H1 (cell line): ENCODE results near the gene PASK. TPM values are rescaled to one million over a fixed set of nuclear protein-coding genes. Genes with fewer than 3 reads are reported as not detected.

Experiments
- CHD7 ChIP-seq: fragments of 300-600 bp; sonication (generic); IDR thresholded peaks from 2 replicates; pipeline ENCODE4 v1.7.1; 2012; ENCODE audit warnings: low read length, moderate library complexity, mild to moderate bottlenecking, inconsistent platforms; ENCODE audit not compliant: insufficient replicate concordance
- polyA plus RNA-seq, 7 experiments: library from polyadenylated mRNA; depleted of rRNA in 3 of 7; stranded (reverse) in 5 of 7; unstranded in 2 of 7; fragments of >200 nt in 5 of 7; fragments of 200-250 nt in 2 of 7; gene quantifications; 1 replicate in 5 of 7; 2 replicates in 1 of 7; 4 replicates in 1 of 7; pipeline versions ENCODE4 v1.2.1 to v1.2.3, GENCODE V29; 2011 to 2013; ENCODE audit warnings: missing spikeins in 2 of 7, mixed read lengths in 2 of 7
- total RNA-seq: library from RNA; stranded (reverse); fragmentation: NEBNext Ultra II Directional; extraction: Animal tissue kit (Norgen Biotek cat#: 25700); gene quantifications from 2 replicates; pipeline ENCODE4 v1.2.1, GENCODE V29; 2021

PASK gene
- total and polyA plus RNA-seq, 2 of the 8 experiments (the other 6 are each of a cell fraction or from before 2014, with no cell fraction given), result 20.5 to 66.1 TPM

- no peak for TF ChIP-seq CHD7
Observed at GRCh38 chr2:241138471-241138870, 10.8 kb downstream of the PASK start (continued).
